ENCODE results near the gene AACS.

AACS gene

DNA sequence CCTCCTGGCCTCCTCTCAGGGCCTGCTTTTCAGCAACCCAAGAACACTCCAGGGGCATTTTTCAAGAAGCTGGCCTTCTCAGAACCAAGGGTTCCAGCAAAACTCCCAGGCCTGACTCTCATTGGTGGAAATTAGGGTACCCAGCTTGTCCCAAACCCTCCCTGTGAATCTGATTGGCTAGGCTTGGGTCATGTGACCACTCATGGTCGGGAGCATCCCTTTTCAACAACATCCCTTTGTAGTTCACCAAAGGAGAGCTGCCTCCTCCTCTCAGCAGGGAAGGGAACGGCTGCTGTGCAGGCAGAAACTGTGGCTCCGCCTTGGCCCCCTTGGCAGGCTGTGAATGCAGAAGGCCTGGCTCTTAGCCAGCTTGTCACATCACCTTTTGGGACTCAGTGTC is 94.5 kb downstream of the AACS start:
- no peak for DNase-seq

DNA sequence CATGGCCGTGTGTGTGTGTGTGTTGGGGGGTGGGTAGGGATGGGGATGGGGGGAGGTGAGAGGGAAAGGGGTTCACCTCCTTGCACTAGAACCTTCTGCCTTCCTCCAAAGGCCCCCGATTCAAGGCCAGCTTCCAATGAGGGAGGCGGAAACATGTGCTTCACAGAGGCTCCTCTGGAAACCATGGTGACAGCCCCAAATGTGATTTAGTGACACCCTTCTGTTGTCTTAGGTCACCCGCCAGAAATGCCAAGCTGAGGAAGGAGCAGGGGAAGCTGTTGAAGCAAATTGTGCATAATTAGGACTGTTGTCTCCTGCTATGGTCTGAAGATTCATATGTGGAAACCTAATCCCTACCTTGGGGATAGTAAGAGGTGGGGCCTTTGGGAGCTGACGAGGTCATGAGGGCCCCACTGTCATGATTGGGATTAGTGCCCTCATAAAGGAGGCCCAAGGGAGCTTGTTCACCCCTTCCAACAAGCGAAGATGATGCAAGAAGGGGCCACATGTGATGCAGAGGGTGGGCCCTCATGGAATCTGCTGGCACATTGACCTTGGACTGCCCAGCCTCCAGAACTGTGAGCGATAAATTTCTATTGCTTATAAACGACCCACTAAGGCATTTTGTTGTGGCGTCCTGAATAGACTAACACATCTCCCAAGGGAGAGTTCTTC is 95.2 kb downstream of the AACS start:
- DNase-seq: no peak

DNA sequence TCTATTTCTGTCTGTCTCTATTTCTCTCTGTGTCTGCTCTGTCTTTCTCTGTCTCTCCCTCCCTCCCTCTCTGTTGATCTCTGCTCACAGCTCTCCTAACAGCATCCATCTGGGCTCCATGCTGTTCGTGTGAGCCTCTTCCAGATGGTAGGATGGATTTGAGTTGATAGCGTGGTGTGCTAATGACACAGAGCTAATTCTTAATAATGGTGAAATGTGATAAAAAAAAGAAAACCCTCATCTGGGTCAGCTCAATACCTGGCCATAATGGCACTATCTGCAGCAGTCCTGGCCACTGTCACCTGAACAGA is 96.4 kb downstream of the AACS start:
- no peak for DNase-seq

DNA sequence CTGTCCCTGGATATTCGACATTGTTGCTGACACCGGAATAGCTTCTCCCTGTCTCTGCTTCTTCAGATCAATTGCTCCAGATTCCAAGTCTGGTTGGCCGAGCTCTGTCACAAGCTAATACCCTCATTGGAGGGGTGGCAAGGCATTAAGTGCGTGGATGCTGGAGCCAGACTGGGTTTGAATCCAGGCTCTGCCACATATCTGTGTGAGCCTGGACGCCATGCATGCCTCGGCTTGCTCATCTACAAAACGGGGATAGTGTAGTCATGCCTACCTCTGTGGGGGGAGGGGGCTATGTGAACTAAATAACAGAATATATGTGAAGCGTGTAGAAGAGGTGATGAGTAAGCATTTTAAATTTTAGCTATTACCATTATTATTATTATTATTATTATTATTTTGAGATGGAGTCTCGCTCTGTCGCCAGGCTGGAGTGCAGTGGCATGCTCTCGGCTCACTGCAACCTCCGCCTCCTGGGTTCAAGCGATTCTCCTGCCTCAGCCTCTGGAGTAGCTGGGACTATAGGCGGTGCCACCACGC is 97.3 kb downstream of the AACS start:
- DNase-seq: no peak

DNA sequence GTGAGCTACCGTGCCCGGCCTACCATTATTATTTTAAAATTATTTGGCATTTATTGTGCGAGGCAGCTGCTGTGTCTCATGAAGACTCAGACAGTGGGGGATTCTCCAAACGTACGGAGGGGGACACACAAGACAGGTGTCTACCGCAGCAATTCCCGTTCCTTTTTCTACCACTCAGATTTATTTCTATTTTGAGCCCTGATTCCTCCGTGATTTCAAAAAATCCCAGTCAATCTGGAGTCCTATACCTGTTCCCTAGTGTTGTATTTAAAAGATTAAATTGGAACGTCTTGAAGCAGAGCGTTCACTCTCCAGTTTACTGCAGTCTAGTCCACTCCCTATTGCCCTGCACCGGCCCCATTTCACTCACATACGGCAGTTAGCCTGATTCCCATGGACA is 97.9 kb downstream of the AACS start:
- DNase-seq: no peak

DNA sequence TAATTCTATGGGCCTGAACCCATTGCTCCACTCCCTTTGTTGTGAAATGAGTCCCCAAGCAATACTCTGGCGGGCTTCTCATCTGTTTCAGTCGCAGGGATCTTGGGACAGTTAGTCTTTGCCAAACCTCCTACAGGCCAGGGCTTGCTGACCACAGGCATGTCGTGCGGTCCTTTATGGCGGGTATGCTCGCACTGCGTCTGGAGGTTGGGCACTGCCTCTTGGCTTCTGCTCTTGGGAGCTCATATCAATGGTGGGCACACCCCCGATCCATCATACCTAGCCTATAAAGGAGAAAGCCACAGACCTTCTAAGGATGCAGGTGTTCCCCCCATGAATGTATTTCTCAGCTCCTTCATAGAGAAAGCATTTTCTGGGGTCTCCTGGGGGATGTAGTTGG is 99.3 kb downstream of the AACS start:
- no peak for DNase-seq

DNA sequence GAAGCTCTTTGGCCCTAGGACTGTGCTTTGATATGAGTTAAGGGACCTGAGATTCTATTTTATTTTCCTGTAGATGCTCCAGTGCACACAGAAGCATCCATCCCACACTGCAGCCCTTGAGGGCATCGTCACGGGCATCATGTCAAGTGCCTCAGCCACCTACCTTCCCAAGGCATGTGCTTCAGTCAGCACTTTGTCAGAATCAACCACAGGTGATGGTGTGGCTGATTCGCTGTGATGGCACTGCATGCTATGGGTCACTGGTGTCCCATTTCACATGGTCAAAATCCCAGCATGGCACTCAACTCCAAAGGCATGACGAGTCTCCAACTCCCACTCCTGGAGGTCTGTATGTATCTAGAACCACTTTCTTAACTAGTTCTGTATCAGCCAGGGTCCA is 100.8 kb downstream of the AACS start:
- DNase-seq: no peak

DNA sequence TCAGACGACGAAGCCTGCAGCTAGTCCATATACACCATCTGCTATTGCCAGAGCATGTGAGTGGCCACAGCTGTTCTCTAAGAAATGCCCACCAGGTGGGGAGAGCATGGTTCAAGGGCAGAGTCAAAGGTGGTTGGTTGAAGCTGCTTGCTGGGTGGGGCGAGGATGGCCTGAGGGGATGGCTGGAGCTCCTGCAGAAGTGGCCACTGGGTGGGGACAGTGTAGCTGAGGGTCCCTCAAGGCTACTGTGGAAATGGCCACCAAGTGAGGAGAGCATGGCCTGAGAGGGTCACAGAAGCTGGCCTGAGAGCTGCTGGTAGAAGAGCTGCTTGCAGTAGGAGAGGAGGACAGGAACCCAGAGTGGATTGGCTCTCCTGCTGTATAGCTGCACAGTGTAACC is 102.4 kb downstream of the AACS start:
- DNase-seq: no peak

DNA sequence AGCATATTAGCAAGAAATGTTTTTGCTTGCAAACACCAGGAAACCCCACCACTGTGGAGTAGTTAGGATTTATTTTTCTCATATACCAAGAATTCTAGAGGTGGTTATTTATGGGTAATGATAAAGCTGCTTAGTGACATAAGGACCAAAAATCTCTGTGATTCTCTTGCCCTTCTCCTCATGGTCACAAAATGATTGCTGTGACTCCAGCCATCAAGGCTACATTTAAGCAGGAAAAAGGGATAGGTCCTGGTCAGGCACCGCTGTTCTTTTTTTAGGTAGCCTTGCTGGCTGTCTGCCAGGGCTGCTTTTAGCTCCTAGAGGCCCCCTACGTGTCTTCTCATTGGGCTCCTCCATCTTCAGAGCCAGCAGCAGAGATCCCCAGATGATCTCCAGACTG is 104.2 kb downstream of the AACS start:
- no peak for DNase-seq

DNA sequence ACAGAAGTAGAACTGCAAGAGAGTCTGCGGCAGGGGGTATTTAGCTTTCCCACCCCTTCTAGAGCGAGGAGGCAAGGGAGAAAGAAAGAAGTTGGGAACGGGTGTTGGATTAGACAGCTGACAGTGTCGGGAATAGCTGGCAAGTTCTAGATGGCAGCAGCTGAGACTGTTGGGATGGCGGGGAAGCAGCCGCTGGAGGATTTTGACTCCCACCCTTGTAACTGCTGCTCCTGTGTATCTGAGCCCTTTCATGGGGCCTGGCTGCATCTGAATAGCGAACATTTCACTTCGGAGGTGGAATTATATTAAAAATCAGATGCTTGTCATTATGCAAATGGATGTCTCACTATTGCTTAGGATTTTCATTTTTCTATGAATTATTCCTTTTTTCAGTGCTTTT is 104.6 kb downstream of the AACS start:
- no peak for DNase-seq

DNA sequence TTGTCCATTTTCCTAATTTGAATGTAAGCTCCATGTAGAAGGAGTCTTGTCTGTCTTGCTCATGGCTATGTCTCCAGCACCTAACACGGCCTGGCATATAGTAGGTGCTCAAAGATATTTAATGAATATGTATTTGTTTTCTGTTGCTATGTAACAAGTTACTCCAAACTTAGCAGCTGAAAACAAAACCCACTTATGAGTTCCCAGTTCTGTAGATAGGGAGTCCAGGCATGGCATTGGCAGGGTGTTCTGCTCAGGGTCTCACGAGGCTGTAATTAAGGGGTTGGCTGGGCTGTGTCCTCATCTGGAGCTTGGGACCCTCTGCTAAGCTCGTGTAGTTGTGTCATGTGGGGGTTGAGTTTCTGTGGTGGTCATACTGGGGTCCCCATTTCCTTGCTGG is 106.0 kb downstream of the AACS start:
- DNase-seq: no peak

DNA sequence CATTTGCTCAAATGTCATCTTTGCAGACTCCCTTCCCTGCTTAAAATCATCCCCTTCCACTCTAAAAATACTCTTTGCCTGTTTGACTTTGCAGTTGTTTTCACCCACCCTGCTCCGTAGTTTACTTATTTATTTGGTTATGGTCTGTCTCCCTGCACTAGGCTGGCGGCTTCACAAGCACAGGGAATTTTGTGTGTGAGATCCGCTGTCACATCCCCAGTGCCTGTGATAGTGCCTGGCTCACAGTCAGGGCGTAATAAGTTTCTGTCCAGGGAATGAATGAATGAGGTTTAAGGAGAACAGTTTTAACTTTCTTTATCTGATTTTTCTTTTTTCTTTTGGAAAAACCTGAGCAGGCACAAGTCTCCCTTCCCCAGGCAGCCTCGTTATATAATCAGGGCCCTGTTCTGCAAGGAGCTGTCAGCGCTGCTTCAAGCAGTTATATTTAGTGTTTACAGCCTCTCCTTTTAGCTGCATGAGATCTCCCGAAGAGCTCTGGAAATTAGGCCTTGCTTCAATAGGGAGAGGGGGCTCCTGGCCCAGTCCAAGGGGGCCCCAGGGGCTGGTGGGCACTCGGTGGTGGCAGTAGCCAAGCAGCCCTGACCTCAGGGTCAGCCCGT is 107.1 kb downstream of the AACS start:
- DNase-seq: no peak

DNA sequence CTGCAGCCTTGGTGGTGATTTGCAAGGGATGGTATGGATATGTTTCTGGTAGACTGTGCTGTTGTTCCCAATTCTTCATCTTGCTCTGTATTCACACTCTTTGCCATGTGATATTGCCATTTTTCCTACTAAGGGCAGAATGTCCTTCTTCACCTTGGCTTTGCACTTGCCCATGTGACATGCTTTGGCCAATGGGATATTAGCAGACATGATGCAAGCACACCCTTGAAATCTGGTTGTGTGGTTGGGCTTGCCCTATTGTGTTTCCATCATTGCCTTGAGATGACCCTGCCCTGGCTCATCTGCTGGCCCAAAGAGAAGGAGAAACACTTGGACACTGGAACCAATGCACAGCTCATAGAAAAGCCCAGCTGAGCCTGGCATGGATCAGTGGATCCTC is 110.3 kb downstream of the AACS start:
- no peak for DNase-seq

DNA sequence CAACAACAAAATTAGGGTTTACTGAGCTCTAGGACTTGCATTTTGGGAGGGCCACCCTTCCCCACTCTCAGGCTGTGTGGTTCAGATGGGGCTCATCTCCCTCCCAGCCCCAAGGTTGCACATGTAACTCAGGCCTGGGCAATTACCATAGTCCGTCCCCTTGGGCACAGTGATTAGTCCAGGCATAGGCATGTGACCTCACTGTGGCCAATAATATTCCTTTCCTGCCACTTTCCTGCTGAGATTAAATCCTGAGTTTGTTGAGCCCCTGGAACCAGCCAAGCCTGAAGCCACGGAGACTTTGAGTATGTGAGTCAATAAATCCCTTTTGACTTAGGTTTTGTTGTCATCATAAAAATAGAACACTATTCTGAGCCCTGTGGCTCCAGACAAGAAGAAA is 113.0 kb downstream of the AACS start:
- no peak for DNase-seq

DNA sequence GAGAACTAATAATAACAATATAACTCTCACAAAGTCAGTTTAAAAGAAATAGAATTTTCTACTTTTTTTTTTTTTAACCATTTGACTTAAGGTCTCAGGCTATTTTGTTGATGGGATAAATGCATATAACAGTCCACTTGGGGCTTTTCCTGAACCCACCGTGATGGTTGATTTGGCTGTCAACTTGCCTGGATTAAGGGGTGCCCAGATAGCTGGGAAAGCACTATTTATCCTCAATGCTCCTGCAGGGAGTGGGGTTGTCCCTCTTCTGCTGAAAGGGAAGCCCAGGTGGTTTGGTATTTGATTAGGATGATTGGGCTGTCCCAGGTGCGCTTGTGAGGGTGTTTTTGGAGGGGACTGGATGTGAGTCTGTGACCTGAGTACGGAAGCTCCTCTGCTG is 114.9 kb downstream of the AACS start:
- DNase-seq: no peak

DNA sequence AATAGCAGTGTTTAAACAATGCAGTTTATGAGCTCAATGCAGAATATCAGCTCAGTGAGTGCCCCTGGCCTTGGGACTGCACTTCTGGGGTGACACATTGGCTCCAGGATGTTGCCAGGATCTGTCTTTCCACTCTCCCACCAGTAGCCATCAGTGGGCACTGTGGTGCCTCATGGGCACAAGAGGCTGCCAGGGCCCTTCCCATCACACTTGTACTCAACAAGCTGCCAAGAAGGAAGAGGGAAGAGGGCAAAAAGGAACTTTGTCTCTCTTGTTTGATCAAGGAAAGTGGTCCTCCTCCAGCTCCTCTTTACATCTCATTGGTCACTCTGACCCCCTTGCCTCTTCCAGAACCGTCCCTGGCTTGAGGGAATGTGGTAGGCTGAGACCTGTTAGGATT is 115.9 kb downstream of the AACS start:
- no peak for DNase-seq

DNA sequence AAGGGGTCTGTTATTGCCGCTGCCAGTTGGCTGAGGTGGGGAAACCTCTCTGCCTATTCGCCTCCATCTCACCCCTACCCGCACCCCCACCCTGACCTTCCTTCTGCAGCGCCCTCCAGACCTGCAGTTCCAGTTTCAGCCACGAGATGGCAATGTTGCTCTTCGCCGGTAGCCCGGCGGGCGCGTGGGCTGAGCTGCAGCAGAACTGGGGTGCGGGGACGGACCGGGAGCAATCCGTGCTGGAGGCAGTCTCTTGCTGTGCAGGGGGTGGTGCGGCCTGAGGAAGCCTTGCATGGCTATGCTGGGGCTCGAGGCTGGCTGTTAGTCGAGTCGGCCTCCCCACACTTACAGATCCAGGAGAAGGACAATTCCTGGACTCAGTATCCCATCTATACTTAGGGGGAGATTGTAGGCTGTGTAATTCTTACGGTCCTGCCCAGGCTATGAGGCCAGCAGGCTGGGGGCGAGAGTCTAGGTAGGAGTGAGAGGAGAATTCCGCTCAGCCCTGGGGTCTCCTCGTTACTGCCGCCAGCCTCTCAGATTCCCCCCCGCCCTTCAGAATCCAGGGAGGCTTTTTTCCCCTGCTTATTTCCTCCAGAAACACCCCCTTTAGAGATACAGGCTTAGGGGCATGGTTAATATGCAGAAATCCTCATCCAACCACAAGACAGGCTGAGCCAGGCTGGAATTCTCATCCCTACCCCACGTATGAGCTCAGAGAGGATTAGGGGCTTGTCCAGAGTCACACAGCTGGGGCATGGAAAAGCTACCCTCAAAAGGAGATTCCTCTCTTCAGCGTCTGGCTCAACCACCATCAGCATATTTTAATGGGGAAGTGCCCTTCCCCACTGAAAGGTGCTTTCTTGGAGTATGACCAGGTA is 118.2 kb downstream of the AACS start:
- DNase-seq: peak; percentile 86 to 88

DNA sequence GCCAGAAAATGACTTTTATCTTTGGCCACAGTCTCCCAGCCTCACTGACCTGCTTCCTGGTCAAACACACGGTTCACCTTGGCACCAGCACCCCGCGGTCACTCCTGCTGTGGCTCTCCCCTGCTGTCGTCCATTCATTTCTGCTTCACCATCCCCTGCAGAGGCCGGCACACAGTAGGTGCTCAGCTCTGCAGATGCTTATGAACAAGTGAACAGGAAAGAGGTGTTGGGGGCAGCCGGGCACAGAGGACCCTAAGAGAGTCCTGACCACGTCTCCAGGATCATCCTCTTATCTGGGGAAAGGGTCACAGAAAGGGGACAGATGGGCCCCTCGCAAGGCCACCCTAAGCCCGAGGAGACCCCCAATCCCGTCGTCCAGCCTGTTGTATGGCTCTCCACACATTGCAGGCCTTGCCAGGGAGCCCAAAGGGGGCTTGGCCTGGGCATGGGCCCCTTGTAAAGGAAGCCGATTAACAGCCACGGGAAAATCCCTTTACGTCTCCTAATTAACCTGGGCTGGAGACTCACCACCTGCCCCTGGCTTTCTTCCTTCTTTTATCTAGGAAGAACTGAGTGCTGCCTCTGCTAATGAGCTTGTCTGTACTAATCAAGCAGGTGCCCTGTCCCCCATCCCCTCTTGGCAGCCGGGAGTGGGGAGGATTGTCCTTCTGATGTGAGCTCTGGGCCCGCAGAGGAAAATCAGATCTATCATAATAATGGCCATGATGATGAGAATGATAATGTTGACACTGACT is 119.2 kb downstream of the AACS start:
- DNase-seq: no peak

DNA sequence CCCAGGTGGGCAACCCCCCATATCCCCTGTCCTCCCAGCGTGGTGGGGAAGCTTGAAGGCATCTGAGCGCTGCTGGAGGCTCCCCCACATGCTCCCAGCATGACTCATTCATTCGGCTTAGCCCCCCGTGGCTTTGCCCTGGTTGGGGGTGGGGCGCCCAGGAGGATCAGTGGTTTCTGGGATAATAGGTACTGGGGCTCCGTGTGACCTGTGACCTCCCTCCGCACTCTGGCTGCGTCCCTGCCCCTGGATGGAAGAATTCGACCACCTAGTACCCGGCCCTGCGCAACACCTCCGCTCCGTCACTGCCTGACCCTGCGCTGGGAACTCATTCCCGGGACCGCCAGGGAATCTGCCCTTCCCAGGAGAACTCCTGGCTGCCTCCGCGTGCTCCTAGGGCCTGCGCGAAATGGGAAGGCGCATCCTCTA is 120.1 kb downstream of the AACS start:
- DNase-seq: no peak

DNA sequence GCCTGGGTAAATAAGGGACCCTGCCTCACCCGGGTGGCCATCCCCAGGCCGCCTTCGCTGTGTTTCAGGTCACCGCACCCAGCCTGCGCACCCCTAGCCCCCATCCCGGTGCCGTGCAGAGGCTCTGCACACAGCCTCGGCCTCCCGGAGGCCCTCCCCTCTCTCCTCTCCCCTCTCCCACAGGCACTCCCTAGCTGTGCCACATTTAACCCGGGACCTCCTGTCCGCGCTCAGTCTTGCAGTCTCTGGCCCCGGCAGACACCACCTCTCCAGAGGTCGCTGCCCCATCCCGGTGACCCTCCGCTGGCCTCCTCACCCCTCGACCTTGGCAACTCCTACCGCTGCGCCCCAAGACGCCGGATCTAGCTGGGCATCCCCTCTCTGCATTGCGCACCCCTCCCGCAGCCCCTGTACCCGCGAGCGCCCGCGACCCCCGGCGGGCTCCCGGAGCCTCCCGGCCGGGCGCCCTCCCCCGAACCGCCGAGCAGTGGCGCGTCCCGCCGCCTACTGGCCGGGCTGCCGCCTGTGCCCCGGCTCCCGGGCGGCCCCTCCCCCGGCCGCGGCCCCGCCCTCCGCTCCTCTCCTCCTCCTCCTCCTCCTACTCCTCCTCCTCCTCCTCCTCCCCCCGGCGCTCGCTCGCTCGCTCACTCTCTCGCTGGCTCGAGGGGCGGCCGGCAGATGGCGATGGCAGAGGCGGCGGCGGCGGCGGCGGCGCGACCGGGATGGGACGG is 120.7 kb downstream of the AACS start, which contains the start of gene TMEM132B:
Gene TMEM132B (plus strand): TSS at position 647 of the 731 bp plus-strand sequence.
- DNase-seq: peak in 1 of 2 donors; percentile 76

DNA sequence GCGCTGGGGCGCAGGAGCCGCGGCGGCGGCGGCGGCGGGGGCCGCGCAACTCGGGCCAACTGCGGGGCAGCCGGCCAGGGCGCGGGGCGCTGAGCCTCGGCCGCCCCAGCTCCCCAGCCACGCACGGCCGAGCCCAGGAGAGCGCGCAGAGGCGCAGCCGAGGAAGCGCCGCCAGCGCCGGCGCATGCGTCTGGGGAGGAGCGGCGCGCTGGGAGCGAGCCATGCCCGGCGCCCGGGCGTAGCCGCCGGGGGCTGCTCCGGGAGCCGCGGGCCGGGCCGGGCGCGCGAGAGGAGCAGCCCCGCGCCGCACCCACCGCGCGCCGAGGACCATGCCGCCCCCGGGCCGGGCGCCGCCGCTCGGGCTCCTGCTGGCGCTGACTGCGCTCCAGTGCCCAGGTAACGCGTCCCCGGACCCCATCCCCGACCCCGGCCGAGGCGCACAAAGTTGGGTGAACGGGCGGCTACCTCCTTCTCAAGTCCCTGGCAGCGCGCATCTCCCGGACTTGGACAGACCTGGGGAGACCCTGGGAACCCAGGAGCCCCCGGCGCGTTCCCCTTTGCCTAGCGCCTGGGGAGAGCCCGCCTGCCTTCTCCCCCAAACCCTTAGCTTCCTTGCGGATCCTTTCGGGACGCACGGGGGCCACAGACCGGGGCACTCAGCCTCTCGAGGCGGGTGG is 121.4 kb downstream of the AACS start:
- no peak for DNase-seq
